Mammary epithelial cell (primary cell): Measurements from ENCODE around the gene MID2.

Source experiments
- CTCF ChIP-seq, 2 donors: IDR thresholded peaks in 1 of 2; conservative IDR thresholded peaks in 1 of 2; 2 replicates each; pipeline ENCODE4 v1.5.1; 2011 to 2012; ENCODE audit warnings: inconsistent platforms in 2 of 2, low read length in 2 of 2, mild to moderate bottlenecking in 2 of 2, control low read depth in 1 of 2, low read depth in 1 of 2; ENCODE audit not compliant: insufficient read depth in 1 of 2; ENCODE audit errors: extremely low read depth in 1 of 2
- EZH2 ChIP-seq: IDR thresholded peaks from 2 replicates; pipeline ENCODE4 v1.6.1; 2012; ENCODE audit warnings: low read length, inconsistent platforms, borderline replicate concordance

- TF ChIP-seq CTCF (conservative IDR thresholded peaks at IDR 0.05 in 1 of 2, IDR thresholded peaks at IDR 0.05 in 1 of 2; ENCODE audit: extremely low read depth in 1 of 2, insufficient read depth in 1 of 2, low read depth in 1 of 2, low read length in 2 of 2) (no peak), EZH2 (no peak)
Measured at GRCh38 chrX:107827852-107828251, 2.2 kb downstream of the MID2 start.
